ENCODE data around the gene SPSB1. TPM values are rescaled to one million over a fixed set of nuclear protein-coding genes. Genes with fewer than 3 reads are reported as not detected.

SPSB1 gene
- total RNA-seq, 8 experiments from 2014 or later = 1.3 to 30.4 (median 3.9) TPM

DNA sequence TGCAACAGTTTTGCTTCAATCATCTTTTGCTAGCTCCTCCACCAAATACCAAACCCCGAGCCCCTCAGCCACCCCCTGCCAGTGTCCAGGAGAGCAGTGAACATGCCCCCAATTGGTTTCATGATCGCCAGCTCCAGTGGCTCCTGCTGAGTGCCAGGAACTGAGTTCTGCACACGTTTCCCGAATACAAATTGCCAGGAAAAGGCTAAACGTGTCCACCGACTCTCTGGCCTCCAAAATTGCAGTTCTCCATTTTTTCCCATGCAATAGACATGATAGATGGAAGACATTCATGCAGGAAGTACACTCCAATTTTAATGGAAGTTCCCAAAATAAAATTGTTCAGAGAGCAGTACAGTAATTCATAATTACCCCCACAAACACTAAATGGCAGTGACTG, 101.3 kb downstream of the SPSB1 start:
- WGBS, 10 experiments = 20 to 82% (median 57%) methylated on average over 3 to 6 of the region's 6 CpGs; no CpG with 5 or more reads in 4 of the 10 experiments
- Histone ChIP-seq H3K27ac (no peak overlapping the region), H3K4me3 (no peak overlapping the region), H3K4me1 (replicated peaks in 1 of 2) (peaks cover 0 to under 1% of the 10 kb centered on the region in 2 donors)
- in situ Hi-C loops (cut with MboI; ENCODE audit: low pct_unique_long_range_greater_than_20kb in 2 of 9, low sequenced_read_pairs in 9 of 9, unreplicated experiment in 9 of 9) = no loop called here
- no peak for ATAC-seq (replicated peaks in 6 of 8)

DNA sequence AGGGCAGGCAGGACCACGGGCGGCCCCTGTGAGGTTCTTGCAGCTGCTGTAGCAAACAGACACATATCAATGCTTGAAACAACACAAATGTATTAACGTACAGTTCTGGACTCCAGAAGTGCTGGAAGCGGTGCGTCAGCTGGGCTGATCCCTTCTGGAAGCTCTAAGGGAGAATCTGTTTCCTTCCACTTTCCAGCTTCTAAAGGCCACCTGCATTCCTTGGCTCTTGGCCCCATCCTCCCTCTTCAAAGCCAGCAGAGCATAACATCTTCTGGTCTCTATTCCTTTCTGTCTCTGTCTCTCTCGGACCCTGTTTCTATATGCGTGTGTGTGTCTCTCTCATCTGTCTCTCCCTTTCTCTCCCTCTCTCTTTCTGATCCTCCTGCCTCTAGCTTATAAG, 102.3 kb downstream of the SPSB1 start:
- in situ Hi-C loops (cut with MboI; ENCODE audit: low pct_unique_long_range_greater_than_20kb in 2 of 9, low sequenced_read_pairs in 9 of 9, unreplicated experiment in 9 of 9) = no loop called here
- no peak for ATAC-seq (replicated peaks in 6 of 8)
- WGBS, 10 experiments = 75 to 100% (median 92%) methylated on average over 2 to 7 of the region's 7 CpGs

DNA sequence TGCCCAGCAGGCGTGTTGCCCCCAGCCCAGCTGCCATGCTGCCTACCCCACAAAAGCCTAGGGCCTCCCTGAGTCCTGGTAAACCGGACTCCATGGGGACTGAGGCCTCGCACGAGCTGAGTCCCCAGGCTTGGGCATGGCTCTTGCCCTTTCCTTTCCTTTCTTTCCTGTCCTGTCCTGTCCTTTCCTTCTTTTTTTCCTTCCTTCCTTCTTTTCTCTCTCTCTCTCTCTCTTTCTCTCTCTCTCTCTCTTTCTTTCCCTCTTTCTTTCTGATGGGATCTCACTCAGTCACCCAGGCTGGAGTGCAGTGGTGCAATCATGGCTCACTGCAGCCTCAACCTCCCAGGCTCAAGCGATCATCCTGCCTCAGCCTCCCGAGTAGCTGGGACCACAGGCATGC, 104.4 kb downstream of the SPSB1 start:
- ATAC-seq (replicated peaks in 6 of 8) = no peak
- H3K4me3 ChIP-seq = no peak overlapping the region
- in situ Hi-C loops (cut with MboI; ENCODE audit: low pct_unique_long_range_greater_than_20kb in 2 of 9, low sequenced_read_pairs in 9 of 9, unreplicated experiment in 9 of 9) = no loop called here
- 62 to 98% (median 81%) methylated on average over 1 to 6 of the region's 6 CpGs; no CpG with 5 or more reads in 1 of the 10 experiments for WGBS, 10 experiments
- no peak overlapping the region for H3K27ac ChIP-seq
- H3K4me1 ChIP-seq (replicated peaks in 1 of 2) = peaks cover 6 to 20% of the 10 kb centered on the region in 2 donors

More for the DNA sequence above, 102.3 kb downstream of the SPSB1 start:
- H3K4me1 ChIP-seq (replicated peaks in 1 of 2) = peaks cover 0 to 8% of the 10 kb centered on the region in 2 donors
- no peak overlapping the region for H3K4me3 ChIP-seq
- no peak overlapping the region for H3K27ac ChIP-seq

DNA sequence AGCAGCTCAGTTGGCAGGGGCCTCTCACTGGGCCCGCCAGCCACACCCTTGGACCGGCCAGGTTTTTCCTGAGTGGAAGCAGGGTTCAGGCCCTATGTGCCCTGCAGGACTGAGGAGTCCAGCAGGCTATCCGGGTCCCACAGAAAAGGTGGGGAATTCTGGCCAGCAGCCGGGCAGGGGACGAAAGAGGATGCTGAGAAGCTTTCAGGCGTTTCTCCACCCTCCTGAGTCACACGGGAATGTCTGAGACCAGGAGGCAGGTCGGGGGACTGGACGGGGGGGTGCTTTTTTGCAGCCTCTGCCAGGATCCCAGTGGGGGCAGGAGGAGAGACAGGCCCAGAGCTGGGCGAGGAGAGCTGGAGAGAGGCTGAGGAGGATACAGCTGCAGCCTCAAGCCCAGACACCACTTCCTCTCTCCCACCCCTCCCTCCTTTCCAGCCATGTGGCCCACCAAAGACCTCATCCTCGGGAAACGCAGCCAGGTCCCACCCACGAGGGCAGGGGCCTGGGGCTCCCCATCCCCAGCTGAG, 105.4 kb downstream of the SPSB1 start:
- peaks cover 10 to 22% of the 10 kb centered on the region in 2 donors for H3K4me1 ChIP-seq (replicated peaks in 1 of 2)
- H3K4me3 ChIP-seq = no peak overlapping the region
- in situ Hi-C loops (cut with MboI; ENCODE audit: low pct_unique_long_range_greater_than_20kb in 2 of 9, low sequenced_read_pairs in 9 of 9, unreplicated experiment in 9 of 9) = no loop called here
- 5 to 85% (median 80%) methylated on average over 1 to 11 of the region's 13 CpGs; no CpG with 5 or more reads in 4 of the 10 experiments for WGBS, 10 experiments
- H3K27ac ChIP-seq = no peak overlapping the region
- peak in 1 of 8 experiments; percentile 16 for ATAC-seq (replicated peaks in 6 of 8)

DNA sequence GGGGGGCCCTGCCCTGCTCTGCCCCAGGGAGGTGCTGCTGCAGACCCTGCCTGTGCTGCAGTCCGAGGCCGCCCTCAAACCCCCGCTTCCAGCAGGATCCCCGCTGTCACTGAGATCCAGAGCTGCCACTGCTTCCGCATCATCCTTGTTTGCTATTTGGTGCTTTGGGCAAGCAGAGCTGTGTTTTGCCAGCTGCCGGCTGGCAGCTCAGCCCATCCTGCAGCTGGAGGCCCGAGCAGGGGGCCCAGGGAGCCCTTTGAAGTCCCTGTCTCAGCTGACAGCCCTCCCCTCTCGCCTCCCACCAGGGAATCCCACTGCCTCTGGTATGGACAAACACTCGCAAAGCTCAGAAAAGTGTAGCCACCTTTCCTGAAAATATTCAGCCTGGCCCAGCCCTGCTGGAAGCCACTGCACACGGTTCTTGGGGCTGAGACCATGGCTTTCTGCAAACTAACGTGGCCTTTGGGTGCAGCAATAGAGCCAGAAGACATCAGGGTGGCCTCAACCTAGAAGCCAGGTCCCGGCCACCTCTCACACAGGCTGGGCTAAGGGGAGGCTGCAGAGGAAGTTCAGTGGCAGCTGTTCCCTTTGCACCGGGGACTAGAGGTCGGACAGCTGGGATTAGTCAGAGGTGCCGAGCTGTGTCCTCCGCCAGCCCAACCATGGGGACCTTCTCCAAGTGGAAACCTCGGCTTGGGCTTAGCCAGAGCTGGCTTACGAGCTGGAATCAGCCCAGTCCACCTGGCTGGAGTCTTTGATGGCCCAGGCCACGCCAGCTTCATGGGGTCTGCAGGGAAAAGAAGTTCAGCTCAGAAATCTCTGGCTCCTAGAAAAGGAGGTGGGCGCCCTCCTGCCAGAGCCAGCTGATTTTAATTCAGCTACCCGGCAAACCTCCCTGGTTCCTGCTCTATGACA, 107.1 kb downstream of the SPSB1 start:
- no peak overlapping the region for H3K27ac ChIP-seq
- peak in 5 of 8 experiments; percentile 19 to 67 (median 26) for ATAC-seq (replicated peaks in 6 of 8)
- in situ Hi-C loops (cut with MboI; ENCODE audit: low pct_unique_long_range_greater_than_20kb in 2 of 9, low sequenced_read_pairs in 9 of 9, unreplicated experiment in 9 of 9) = no loop called here

DNA sequence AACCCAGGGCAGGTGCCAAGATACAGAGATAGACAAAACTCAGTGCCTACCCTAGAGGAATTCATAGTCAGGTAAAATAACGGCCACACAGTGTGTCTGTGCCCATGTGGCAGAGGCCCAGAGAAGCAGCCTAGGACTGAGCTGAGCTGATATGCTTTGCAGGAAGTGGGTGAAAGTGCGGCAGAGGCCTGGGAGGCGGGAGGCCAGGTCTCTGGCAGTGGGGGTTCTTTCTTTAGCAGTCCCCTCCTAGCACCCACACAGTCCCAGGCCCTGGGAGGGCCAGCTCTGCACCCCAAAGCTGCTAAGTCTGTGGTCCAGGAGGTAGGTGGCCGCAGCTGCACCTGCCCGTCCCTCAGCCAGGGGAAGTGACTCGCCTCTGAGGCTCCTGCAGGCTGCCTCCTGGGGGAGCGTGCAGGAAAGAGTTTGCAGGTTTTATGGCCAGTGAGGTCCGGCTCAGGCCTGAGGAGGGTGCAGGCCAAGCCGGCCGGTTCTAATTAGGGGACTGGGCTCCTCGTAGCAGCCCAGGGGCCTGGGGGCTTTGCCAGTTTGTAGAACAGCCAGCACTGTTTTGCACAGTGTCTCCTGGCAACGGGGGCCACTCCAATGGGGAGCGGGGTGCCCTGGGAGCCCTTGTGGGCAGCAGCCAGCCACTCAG, 107.9 kb downstream of the SPSB1 start:
- WGBS, 10 experiments = 33 to 90% (median 83%) methylated on average over 1 to 7 of the region's 13 CpGs; no CpG with 5 or more reads in 4 of the 10 experiments
- peak in 1 of 8 experiments; percentile 15 for ATAC-seq (replicated peaks in 6 of 8)
- H3K27ac ChIP-seq = no peak overlapping the region
- in situ Hi-C loops (cut with MboI; ENCODE audit: low pct_unique_long_range_greater_than_20kb in 2 of 9, low sequenced_read_pairs in 9 of 9, unreplicated experiment in 9 of 9) = no loop called here
- peaks cover 10 to 22% of the 10 kb centered on the region in 2 donors for H3K4me1 ChIP-seq (replicated peaks in 1 of 2)
- no peak overlapping the region for H3K4me3 ChIP-seq

More for the DNA sequence above, 107.1 kb downstream of the SPSB1 start:
- Histone ChIP-seq H3K4me1 (replicated peaks in 1 of 2) (peaks cover 10 to 22% of the 10 kb centered on the region in 2 donors), H3K4me3 (no peak overlapping the region)
- 60 to 87% (median 75%) methylated on average over 1 to 12 of the region's 21 CpGs; no CpG with 5 or more reads in 3 of the 10 experiments for WGBS, 10 experiments

DNA sequence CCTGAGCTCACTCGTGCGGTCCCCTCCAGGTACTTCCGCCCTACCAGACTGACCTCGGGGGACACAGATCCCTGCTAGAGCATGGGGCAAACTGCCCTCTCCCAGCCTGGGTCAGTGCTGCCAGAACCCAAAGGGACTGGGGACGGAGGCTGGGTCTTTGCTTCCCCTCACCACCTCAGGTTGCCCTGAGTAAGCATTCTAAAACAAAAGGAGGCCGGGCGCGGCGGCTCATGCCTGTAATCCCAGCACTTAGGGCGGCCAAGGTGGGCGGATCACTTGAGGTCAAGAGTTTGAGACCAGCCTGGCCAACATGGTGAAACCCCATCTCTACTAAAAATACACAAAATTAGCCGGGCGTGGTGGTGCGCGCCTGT, 108.4 kb downstream of the SPSB1 start:
- Histone ChIP-seq H3K27ac (no peak overlapping the region), H3K4me3 (no peak overlapping the region), H3K4me1 (replicated peaks in 1 of 2) (peaks cover 10 to 22% of the 10 kb centered on the region in 2 donors)
- ATAC-seq (replicated peaks in 6 of 8) = no peak
- WGBS, 10 experiments = 60 to 100% (median 88%) methylated on average over 1 to 13 of the region's 15 CpGs; no CpG with 5 or more reads in 4 of the 10 experiments
- in situ Hi-C loops (cut with MboI; ENCODE audit: low pct_unique_long_range_greater_than_20kb in 2 of 9, low sequenced_read_pairs in 9 of 9, unreplicated experiment in 9 of 9) = no loop called here

- Histone ChIP-seq H3K27ac (peak overlapping the region in 1 of 2 donors; percentile 1), H3K4me1 (replicated peaks in 1 of 2) (peaks cover 10 to 22% of the 10 kb centered on the region in 2 donors), H3K4me3 (no peak overlapping the region)
- in situ Hi-C loops (cut with MboI; ENCODE audit: low pct_unique_long_range_greater_than_20kb in 2 of 9, low sequenced_read_pairs in 9 of 9, unreplicated experiment in 9 of 9) = no loop called here
- WGBS, 10 experiments = 50 to 96% (median 86%) methylated on average over 1 to 7 of the region's 7 CpGs; no CpG with 5 or more reads in 4 of the 10 experiments
- ATAC-seq (replicated peaks in 6 of 8) = no peak
Observed at GRCh38 chr1:9402256-9402616, 109.5 kb downstream of the SPSB1 start.

- in situ Hi-C loops (cut with MboI; ENCODE audit: low pct_unique_long_range_greater_than_20kb in 2 of 9, low sequenced_read_pairs in 9 of 9, unreplicated experiment in 9 of 9) = no loop called here
- Histone ChIP-seq H3K27ac (no peak overlapping the region), H3K4me1 (replicated peaks in 1 of 2) (peaks cover 10 to 22% of the 10 kb centered on the region in 2 donors), H3K4me3 (no peak overlapping the region)
- WGBS, 10 experiments = 64 to 100% (median 87%) methylated on average over 1 to 11 of the region's 13 CpGs
- no peak for ATAC-seq (replicated peaks in 6 of 8)
Observed at GRCh38 chr1:9402717-9403225, 110.1 kb downstream of the SPSB1 start.

GRCh38 chr1:9404117-9404914, 111.6 kb downstream of the SPSB1 start:
- Histone ChIP-seq H3K4me1 (replicated peaks in 1 of 2) (peaks cover 10 to 21% of the 10 kb centered on the region in 2 donors), H3K27ac (no peak overlapping the region), H3K4me3 (no peak overlapping the region)
- WGBS, 10 experiments = 10 to 75% (median 60%) methylated on average over 2 to 15 of the region's 15 CpGs; no CpG with 5 or more reads in 2 of the 10 experiments
- in situ Hi-C loops (cut with MboI; ENCODE audit: low pct_unique_long_range_greater_than_20kb in 2 of 9, low sequenced_read_pairs in 9 of 9, unreplicated experiment in 9 of 9) = no loop called here
- ATAC-seq (replicated peaks in 6 of 8) = no peak

GRCh38 chr1:9406111-9406510, 113.4 kb downstream of the SPSB1 start:
- in situ Hi-C loops (cut with MboI; ENCODE audit: low pct_unique_long_range_greater_than_20kb in 2 of 9, low sequenced_read_pairs in 9 of 9, unreplicated experiment in 9 of 9) = no loop called here
- WGBS, 10 experiments = 20 to 80% (median 77%) methylated on average over 1 to 6 of the region's 7 CpGs; no CpG with 5 or more reads in 2 of the 10 experiments
- no peak for ATAC-seq (replicated peaks in 6 of 8)
- Histone ChIP-seq H3K4me1 (replicated peaks in 1 of 2) (peaks cover 10% of the 10 kb centered on the region in 2 donors), H3K27ac (no peak overlapping the region), H3K4me3 (no peak overlapping the region)

DNA sequence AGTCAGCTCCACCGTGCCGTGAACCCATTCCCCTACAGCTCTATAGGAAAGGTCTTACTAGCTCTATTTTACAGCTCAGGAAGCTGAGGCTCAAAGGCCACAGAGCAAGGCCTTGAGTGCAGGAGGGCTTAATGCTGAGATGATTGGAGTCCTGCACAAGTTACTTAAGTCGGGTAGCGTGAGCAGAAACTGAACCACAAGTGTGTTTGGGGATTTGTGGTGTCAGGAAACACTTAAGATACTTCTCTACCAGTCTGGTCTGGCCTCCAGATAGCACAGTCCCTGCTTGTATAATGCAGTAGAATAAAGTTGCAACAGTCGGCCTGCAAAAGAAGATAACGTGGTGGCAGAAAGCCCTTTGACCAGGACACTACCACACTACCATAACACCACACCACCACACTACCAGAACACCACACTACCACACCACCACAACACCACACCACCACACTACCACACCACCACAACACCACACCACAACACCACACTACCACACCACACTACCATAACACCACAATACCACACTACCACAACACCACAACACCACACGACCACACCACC, 118.1 kb downstream of the SPSB1 start:
- peak in 2 of 8 experiments; percentile 11 to 18 for ATAC-seq (replicated peaks in 6 of 8)
- Histone ChIP-seq H3K4me1 (replicated peaks in 1 of 2) (peaks cover 0 to 10% of the 10 kb centered on the region in 2 donors), H3K4me3 (no peak overlapping the region), H3K27ac (no peak overlapping the region)
- WGBS, 10 experiments = 0 to 90% (median 77%) methylated on average over 1 to 5 of the region's 7 CpGs; no CpG with 5 or more reads in 3 of the 10 experiments
- in situ Hi-C loops (cut with MboI; ENCODE audit: low pct_unique_long_range_greater_than_20kb in 2 of 9, low sequenced_read_pairs in 9 of 9, unreplicated experiment in 9 of 9) = no loop called here

Data from motor neuron (in vitro differentiated cells).